Gastroesophageal sphincter (tissue), 4 donors: ENCODE results near the gene HCN1. TPM values are rescaled to one million over a fixed set of nuclear protein-coding genes. Genes with fewer than 3 reads are reported as not detected.
"Not testable (repeated sequence)": the region's sequence is repeated elsewhere in the genome, so short reads cannot be mapped to it uniquely, and the experiment has no call there.

ENCODE experiments used
- ATAC-seq: fragments of 150-250 bp; one replicate; pipeline ENCODE4 v1.9.1; 2016; ENCODE audit warnings: mild to moderate bottlenecking, moderate library complexity
- H3K27ac ChIP-seq, 4 donors: fragments of 200-600 bp; sonication (generic) in 3 of 4; 1 replicate in 3 of 4; 2 replicates in 1 of 4; pipeline ENCODE4 v1.5.1; 2016 to 2019
- H3K27me3 ChIP-seq: fragments of 200-600 bp; sonication (generic); one replicate; pipeline ENCODE4 v1.5.1; 2019
- H3K36me3 ChIP-seq, 2 donors: fragments of 200-600 bp; sonication (generic); one replicate each; pipeline ENCODE4 v1.5.1; 2019; ENCODE audit warnings: control low read depth in 1 of 2
- H3K4me1 ChIP-seq, 3 donors: fragments of 200-600 bp; sonication (generic); 1 replicate in 2 of 3; 2 replicates in 1 of 3; pipeline ENCODE4 v1.5.1; 2016 to 2019; ENCODE audit warnings: control low read depth in 2 of 3
- H3K4me3 ChIP-seq, 2 donors: fragments of 200-600 bp; sonication (generic); one replicate each; pipeline ENCODE4 v1.5.1; 2019; ENCODE audit warnings: mild to moderate bottlenecking in 1 of 2, moderate library complexity in 1 of 2
- H3K9me3 ChIP-seq, 3 donors: fragments of 200-600 bp; sonication (generic); one replicate each; pipeline ENCODE4 v1.5.1; 2017 to 2019; ENCODE audit warnings: control low read depth in 2 of 3
- EP300 ChIP-seq: sonication (generic); formaldehyde crosslinking; IDR thresholded peaks from one replicate; pipeline ENCODE4 v1.6.1; 2017; ENCODE audit warnings: antibody characterized with exemption, mild to moderate bottlenecking
- POLR2A ChIP-seq, 2 donors: fragments of 450-650 bp; IDR thresholded peaks; one replicate each; pipeline ENCODE4 v1.6.1; 2017; ENCODE audit warnings: antibody characterized with exemption in 2 of 2, mild to moderate bottlenecking in 2 of 2, moderate library complexity in 1 of 2
- POLR2AphosphoS5 ChIP-seq: sonication (generic); formaldehyde crosslinking; IDR thresholded peaks from one replicate; pipeline ENCODE4 v1.6.1; 2017; ENCODE audit warnings: antibody characterized with exemption
- WGBS, 2 donors: methylation state at CpG; one replicate each; pipeline ENCODE4 v1.1.5; 2018; ENCODE audit warnings: low coverage in 1 of 2; 5-methylcytosine and 5-hydroxymethylcytosine counted together
- total RNA-seq, 4 donors: library from RNA; depleted of rRNA; stranded (reverse); fragments of >200 nt; gene quantifications; one replicate each; pipeline ENCODE4 v1.1.0, GENCODE V29; 2016
- TF ChIP-seq, protein P1 (sequence below), 4 experiments: fragments of 200-600 bp in 2 of 4; fragments of 450-650 bp in 2 of 4; sonication (generic) in 1 of 4; IDR thresholded peaks; one replicate each; pipeline ENCODE4 v1.5.1; 2017 to 2019; ENCODE audit warnings: antibody characterized with exemption in 4 of 4, mild to moderate bottlenecking in 2 of 4, moderate library complexity in 2 of 4

The HCN1 gene
- total RNA-seq, 4 donors from 2014 or later: 0.19 to 1.3 (median 0.63) TPM

- Histone ChIP-seq H3K36me3 (no peaks in the 10 kb centered on the region), H3K27me3 (no peaks in the 10 kb centered on the region), H3K9me3 (no peaks in the 10 kb centered on the region), H3K4me3 (no peak overlapping the region), H3K27ac (no peak overlapping the region), H3K4me1 (no peaks in the 10 kb centered on the region)
- WGBS, 2 donors: 80 to 93% methylated on average over 6 to 9 of the region's 10 CpGs
- no peak for ATAC-seq
- TF ChIP-seq POLR2AphosphoS5 (no peak), POLR2A (IDR thresholded peaks at IDR 0.05) (no peak), EP300 (no peak)
- TF ChIP-seq, protein P1, sequence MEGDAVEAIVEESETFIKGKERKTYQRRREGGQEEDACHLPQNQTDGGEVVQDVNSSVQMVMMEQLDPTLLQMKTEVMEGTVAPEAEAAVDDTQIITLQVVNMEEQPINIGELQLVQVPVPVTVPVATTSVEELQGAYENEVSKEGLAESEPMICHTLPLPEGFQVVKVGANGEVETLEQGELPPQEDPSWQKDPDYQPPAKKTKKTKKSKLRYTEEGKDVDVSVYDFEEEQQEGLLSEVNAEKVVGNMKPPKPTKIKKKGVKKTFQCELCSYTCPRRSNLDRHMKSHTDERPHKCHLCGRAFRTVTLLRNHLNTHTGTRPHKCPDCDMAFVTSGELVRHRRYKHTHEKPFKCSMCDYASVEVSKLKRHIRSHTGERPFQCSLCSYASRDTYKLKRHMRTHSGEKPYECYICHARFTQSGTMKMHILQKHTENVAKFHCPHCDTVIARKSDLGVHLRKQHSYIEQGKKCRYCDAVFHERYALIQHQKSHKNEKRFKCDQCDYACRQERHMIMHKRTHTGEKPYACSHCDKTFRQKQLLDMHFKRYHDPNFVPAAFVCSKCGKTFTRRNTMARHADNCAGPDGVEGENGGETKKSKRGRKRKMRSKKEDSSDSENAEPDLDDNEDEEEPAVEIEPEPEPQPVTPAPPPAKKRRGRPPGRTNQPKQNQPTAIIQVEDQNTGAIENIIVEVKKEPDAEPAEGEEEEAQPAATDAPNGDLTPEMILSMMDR (IDR thresholded peaks at IDR 0.05): no peak
Observed at GRCh38 chr5:45372629-45373028, 323.6 kb downstream of the HCN1 start.

GRCh38 chr5:45371423-45371822 is 324.8 kb downstream of the HCN1 start:
- not testable (repeated sequence) for H3K36me3 ChIP-seq, H3K4me3 ChIP-seq, H3K9me3 ChIP-seq, H3K27ac ChIP-seq, H3K27me3 ChIP-seq, H3K4me1 ChIP-seq, ATAC-seq
- 93 to 95% methylated on average over 8 of the region's 8 CpGs for WGBS, 2 donors

- Histone ChIP-seq H3K9me3 (no peaks in the 10 kb centered on the region), H3K4me3 (no peak overlapping the region), H3K27me3 (no peaks in the 10 kb centered on the region), H3K36me3 (no peaks in the 10 kb centered on the region), H3K27ac (no peak overlapping the region), H3K4me1 (no peaks in the 10 kb centered on the region)
- no peak for ATAC-seq
- 69 to 86% methylated on average over 2 to 3 of the region's 3 CpGs for WGBS, 2 donors
- TF ChIP-seq EP300 (no peak), POLR2A (IDR thresholded peaks at IDR 0.05) (no peak), POLR2AphosphoS5 (no peak)
- TF ChIP-seq, protein P1 (IDR thresholded peaks at IDR 0.05): no peak
Observed at GRCh38 chr5:45355189-45355992, 340.8 kb downstream of the HCN1 start.

GRCh38 chr5:45336464-45336863 is 359.7 kb downstream of the HCN1 start:
- H3K4me1 ChIP-seq: no peaks in the 10 kb centered on the region
- WGBS, 2 donors: 85 to 88% methylated on average over 2 of the region's 2 CpGs
- H3K9me3 ChIP-seq: no peaks in the 10 kb centered on the region
- ATAC-seq: no peak
- no peak overlapping the region for H3K27ac ChIP-seq
- no peak for TF ChIP-seq EP300
- TF ChIP-seq POLR2A (IDR thresholded peaks at IDR 0.05): no peak
- TF ChIP-seq, protein P1 (IDR thresholded peaks at IDR 0.05): no peak
- TF ChIP-seq POLR2AphosphoS5: no peak
- no peaks in the 10 kb centered on the region for H3K27me3 ChIP-seq
- no peak overlapping the region for H3K4me3 ChIP-seq
- no peaks in the 10 kb centered on the region for H3K36me3 ChIP-seq

DNA sequence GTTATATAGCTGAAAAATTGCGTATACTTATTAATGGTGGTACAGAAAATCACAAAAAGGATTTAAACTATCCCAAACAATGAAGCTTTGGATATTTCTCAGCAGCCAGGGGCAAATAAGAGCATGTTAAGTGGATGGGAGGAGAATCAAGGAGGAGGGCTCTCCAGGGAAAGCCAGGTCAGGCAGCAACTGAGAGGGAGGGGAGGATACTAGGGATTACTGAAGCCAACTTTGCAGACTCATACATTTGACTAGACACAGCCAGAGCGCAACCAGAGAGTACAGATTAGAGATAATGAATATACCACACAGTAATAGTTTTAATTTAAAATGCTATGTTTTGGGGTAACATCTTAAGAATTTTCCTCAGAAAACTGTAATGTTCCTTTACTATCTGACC is 360.2 kb downstream of the HCN1 start:
- no peaks in the 10 kb centered on the region for H3K27me3 ChIP-seq
- TF ChIP-seq POLR2A (IDR thresholded peaks at IDR 0.05) (no peak), EP300 (no peak), POLR2AphosphoS5 (no peak)
- TF ChIP-seq, protein P1 (IDR thresholded peaks at IDR 0.05): no peak
- no peaks in the 10 kb centered on the region for H3K4me1 ChIP-seq
- no peak for ATAC-seq
- H3K4me3 ChIP-seq: no peak overlapping the region
- 70 to 93% methylated on average over 2 of the region's 2 CpGs for WGBS, 2 donors
- no peak overlapping the region for H3K27ac ChIP-seq
- no peaks in the 10 kb centered on the region for H3K9me3 ChIP-seq
- H3K36me3 ChIP-seq: no peaks in the 10 kb centered on the region
